Inflammatory macrophage treated with lipopolysaccharide for 4 hours (primary cell): ENCODE results near the gene NKTR.

Experiments used
- DNase-seq: peaks from one replicate; pipeline ENCODE4 v3.0.0-alpha.2; 2020

The NKTR gene

DNA sequence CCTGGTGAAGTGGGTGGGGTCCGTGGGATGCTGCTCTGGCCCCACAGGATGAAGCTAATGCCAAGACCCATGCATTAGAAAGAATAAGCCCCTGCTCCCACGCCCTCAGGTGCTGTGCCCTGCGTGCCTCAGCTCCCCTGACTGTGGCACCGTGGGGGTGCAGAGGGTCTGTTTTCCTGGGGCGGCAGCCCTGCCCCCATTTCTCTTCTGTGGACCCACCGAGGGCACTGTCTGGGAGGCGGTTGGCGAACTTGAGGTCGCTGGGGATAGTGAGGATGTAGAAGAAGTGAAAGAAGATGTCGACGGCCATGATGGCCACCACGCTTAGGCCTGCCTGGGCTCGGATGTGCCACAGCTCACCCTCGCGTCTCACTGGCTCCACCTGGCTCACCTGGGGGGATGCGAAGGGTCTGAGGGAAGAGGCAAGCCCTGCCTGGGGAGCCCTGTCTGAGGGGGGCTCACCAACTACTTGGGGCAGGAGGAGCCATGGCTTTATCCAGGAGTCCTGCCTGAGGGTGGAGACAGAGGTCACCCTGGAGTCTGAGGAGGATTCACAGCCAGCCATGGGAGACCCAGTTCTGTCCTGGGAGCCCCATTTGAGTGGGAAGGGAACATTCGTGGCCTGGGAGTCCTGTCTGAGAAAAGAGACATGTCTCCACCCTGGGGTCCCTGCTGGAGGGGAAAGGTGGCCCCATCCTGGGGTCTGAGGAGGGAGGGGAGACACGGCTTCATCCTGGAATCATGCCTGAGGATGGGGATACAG is 97.0 kb downstream of the NKTR start:
- DNase-seq = no peak
